SK-N-MC (cell line): ENCODE measurements around the gene MKS1.

Source experiments
- DNase-seq: peaks from one replicate; pipeline ENCODE4 v3.0.0-alpha.2; 2011; ENCODE audit warnings: low read depth, low spot score
- H3K27ac ChIP-seq: fragments of 200-600 bp; sonication (generic); 2 replicates; pipeline ENCODE4 v1.5.1; 2016; ENCODE audit warnings: mixed run types
- H3K36me3 ChIP-seq: fragments of 200-600 bp; sonication (generic); 2 replicates; pipeline ENCODE4 v1.6.1; 2017; ENCODE audit warnings: antibody characterized with exemption, low read length, mixed read lengths; ENCODE audit not compliant: insufficient read depth
- H3K4me3 ChIP-seq: fragments of 200-600 bp; sonication (generic); 2 replicates; pipeline ENCODE4 v1.5.1; 2016
- H3K9ac ChIP-seq: fragments of 200-600 bp; sonication (generic); 2 replicates; pipeline ENCODE4 v1.8.0; 2017; ENCODE audit warnings: mixed run types, mixed read lengths; ENCODE audit not compliant: insufficient read length
- H3K9me3 ChIP-seq: fragments of 200-600 bp; sonication (generic); 2 replicates; pipeline ENCODE4 v1.6.1; 2017; ENCODE audit warnings: low read depth, mild to moderate bottlenecking, antibody characterized with exemption, low read length, moderate library complexity, mixed read lengths
- EZH2 ChIP-seq: fragments of 200-600 bp; sonication (generic); IDR thresholded peaks from one replicate; pipeline ENCODE4 v1.6.1; 2017; ENCODE audit warnings: antibody characterized with exemption
- FOXP2 ChIP-seq: optimal IDR thresholded peaks from 2 replicates; pipeline ENCODE3; 2011; ENCODE audit warnings: mild to moderate bottlenecking, moderate library complexity; ENCODE audit not compliant: insufficient read depth; ENCODE audit errors: extremely low read length, control extremely low read depth
- POLR2AphosphoS5 ChIP-seq: IDR thresholded peaks from 2 replicates; pipeline ENCODE4 v1.6.1; 2012; ENCODE audit warnings: mild to moderate bottlenecking, low read depth, low read length, borderline replicate concordance

MKS1 gene

GRCh38 chr17:58170622-58171021 lies 48.4 kb downstream of the MKS1 start:
- Histone ChIP-seq H3K4me3 (no peak overlapping the region), H3K36me3 (no peaks in the 10 kb centered on the region), H3K27ac (no peak overlapping the region), H3K9ac (no peak overlapping the region), H3K9me3 (no peaks in the 10 kb centered on the region)
- DNase-seq, result no peak
- TF ChIP-seq POLR2AphosphoS5 (no peak), EZH2 (no peak), FOXP2 (no peak)

- TF ChIP-seq FOXP2, result no peak
- TF ChIP-seq POLR2AphosphoS5, result no peak
- no peak within 1 kb of the TSS for H3K4me3 ChIP-seq
- no peak for DNase-seq
- no peak within 1 kb of the TSS for H3K9ac ChIP-seq
- no peak within 1 kb of the TSS for H3K27ac ChIP-seq
- H3K9me3 ChIP-seq, result no peaks in the 10 kb centered on the region
- no peaks in the 10 kb centered on the region for H3K36me3 ChIP-seq
Measured at GRCh38 chr17:58166682-58167081, 52.4 kb downstream of the MKS1 start, which contains the start of gene OR4D2. OR4D2 (plus strand) TSS chr17:58166982; CDS start chr17:58169656, 2,674 bp downstream.

DNA sequence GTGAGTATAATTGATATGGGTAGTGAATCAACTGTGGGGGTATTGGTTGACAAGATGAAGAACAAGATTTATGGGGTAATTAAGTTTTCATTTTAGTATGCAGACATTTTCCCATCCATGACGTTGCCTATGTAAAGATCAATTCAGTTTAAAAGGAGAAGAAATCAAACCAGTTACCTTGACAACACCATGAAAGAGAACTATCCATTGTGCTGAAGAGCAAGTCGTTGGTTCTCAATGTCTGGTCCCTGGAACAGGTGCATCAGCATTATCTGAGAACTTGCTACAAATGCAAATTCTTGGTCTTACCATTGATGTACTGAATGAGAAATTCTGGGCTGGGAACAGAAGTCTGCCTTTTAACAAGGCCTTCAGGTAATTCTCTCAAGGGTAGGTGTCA lies 53.1 kb downstream of the MKS1 start:
- DNase-seq, result no peak
- Histone ChIP-seq H3K27ac (no peak overlapping the region), H3K9me3 (no peaks in the 10 kb centered on the region), H3K4me3 (no peak overlapping the region), H3K36me3 (no peaks in the 10 kb centered on the region), H3K9ac (no peak overlapping the region)
- TF ChIP-seq EZH2, result no peak
- no peak for TF ChIP-seq FOXP2
- TF ChIP-seq POLR2AphosphoS5, result no peak

- Histone ChIP-seq H3K4me3 (no peak overlapping the region), H3K9me3 (no peaks in the 10 kb centered on the region), H3K9ac (no peak overlapping the region), H3K36me3 (no peaks in the 10 kb centered on the region), H3K27ac (no peak overlapping the region)
- DNase-seq, result no peak
- TF ChIP-seq POLR2AphosphoS5 (no peak), FOXP2 (no peak), EZH2 (no peak)
Measured at GRCh38 chr17:58161566-58161965, 57.5 kb downstream of the MKS1 start.

GRCh38 chr17:58158181-58158580 lies 60.9 kb downstream of the MKS1 start:
- H3K4me3 ChIP-seq, result no peak overlapping the region
- H3K9me3 ChIP-seq, result no peaks in the 10 kb centered on the region
- no peak for DNase-seq
- no peak for TF ChIP-seq POLR2AphosphoS5
- TF ChIP-seq EZH2, result no peak
- TF ChIP-seq FOXP2, result no peak
- H3K27ac ChIP-seq, result no peak overlapping the region
- H3K36me3 ChIP-seq, result no peaks in the 10 kb centered on the region
- no peak overlapping the region for H3K9ac ChIP-seq

GRCh38 chr17:58156839-58157803 lies 61.9 kb downstream of the MKS1 start:
- TF ChIP-seq POLR2AphosphoS5, result no peak
- no peak for TF ChIP-seq EZH2
- TF ChIP-seq FOXP2, result no peak
- DNase-seq, result no peak
- Histone ChIP-seq H3K27ac (no peak overlapping the region), H3K36me3 (no peaks in the 10 kb centered on the region), H3K9ac (no peak overlapping the region), H3K9me3 (no peaks in the 10 kb centered on the region), H3K4me3 (no peak overlapping the region)
